GM18867 (cell line): ENCODE data around the gene SPRR2E.
"Not testable (repeated sequence)": the region's sequence is repeated elsewhere in the genome, so short reads cannot be mapped to it uniquely, and the experiment has no call there.

Source experiments
- ATAC-seq: cut with Tn5 transposase; IDR thresholded peaks from one replicate; pipeline ENCODE4 v1.9.1; 2021; ENCODE audit warnings: mild to moderate bottlenecking, moderate library complexity; ENCODE audit not compliant: unreplicated experiment

The SPRR2E gene

GRCh38 chr1:153070243-153070642 is 24.1 kb downstream of the SPRR2E start:
- ATAC-seq = no peak

- ATAC-seq = no peak
Measured at GRCh38 chr1:153058826-153059784, 35.2 kb downstream of the SPRR2E start.

GRCh38 chr1:153058154-153058553 is 36.2 kb downstream of the SPRR2E start:
- no peak for ATAC-seq

GRCh38 chr1:153057375-153057774 is 37.0 kb downstream of the SPRR2E start, which contains the start of gene SPRR2A:
Gene SPRR2A, minus strand, starts transcription at chr1:153057512. Its CDS starts 777 bp downstream, at chr1:153056735.
- ATAC-seq = no peak

GRCh38 chr1:153056111-153056510 is 38.2 kb downstream of the SPRR2E start:
- not testable (repeated sequence) for ATAC-seq

GRCh38 chr1:153049211-153049610 is 45.1 kb downstream of the SPRR2E start:
- ATAC-seq = no peak
